Testis (tissue), 3 donors: ENCODE results near the gene MEPE. TPM values are rescaled to one million over a fixed set of nuclear protein-coding genes. Genes with fewer than 3 reads are reported as not detected.

Experiments used
- DNase-seq: peaks from one replicate; pipeline ENCODE4 v3.0.0-alpha.2; 2019
- H3K27ac ChIP-seq, 2 donors: fragments of 200-600 bp; sonication (generic); one replicate each; pipeline ENCODE4 v1.5.1; 2019
- H3K27me3 ChIP-seq: fragments of 200-600 bp; sonication (generic); one replicate; pipeline ENCODE4 v1.5.1; 2019
- H3K36me3 ChIP-seq: fragments of 200-600 bp; sonication (generic); one replicate; pipeline ENCODE4 v1.5.1; 2017; ENCODE audit warnings: low read depth; ENCODE audit errors: missing control alignments
- H3K4me1 ChIP-seq: fragments of 200-600 bp; sonication (generic); one replicate; pipeline ENCODE4 v1.5.1; 2019
- H3K4me3 ChIP-seq, 2 donors: fragments of 200-600 bp; sonication (generic); one replicate each; pipeline ENCODE4 v1.5.1; 2017 to 2019
- H3K9me3 ChIP-seq: fragments of 200-600 bp; sonication (generic); one replicate; pipeline ENCODE4 v1.5.1; 2017
- POLR2A ChIP-seq: fragments of 450-650 bp; IDR thresholded peaks from one replicate; pipeline ENCODE4 v1.6.1; 2017; ENCODE audit warnings: antibody characterized with exemption, mild to moderate bottlenecking, moderate library complexity
- WGBS, 2 donors: methylation state at CpG; one replicate each; pipeline ENCODE4 v1.1.5; 2018; 5-methylcytosine and 5-hydroxymethylcytosine counted together
- intact Hi-C: fragments of 100-400 bp; cut with DNase I; formaldehyde crosslinking; loops from one replicate; pipeline ENCODE4 v1.15.1; 2023; ENCODE audit warnings: low total_unique reads
- polyA plus RNA-seq: library from polyadenylated mRNA; stranded (reverse); fragments of 350-450 nt; fragmentation: Illumina TruSeq; extraction: RNeasy Lipid Tissue Mini Kit (QIAGEN cat#74804); gene quantifications from one replicate; pipeline ENCODE4 v1.2.3, GENCODE V29; 2014; ENCODE audit warnings: low read depth, low replicate concordance; ENCODE audit not compliant: insufficient read depth
- total RNA-seq, 2 donors: library from RNA; depleted of rRNA; stranded (reverse); fragments of >200 nt; gene quantifications; one replicate each; pipeline ENCODE4 v1.2.3, GENCODE V29; 2016
- TF ChIP-seq, protein P1 (sequence below), 3 experiments: fragments of 450-650 bp in 2 of 3; fragments of 200-600 bp in 1 of 3; sonication (generic) in 1 of 3; IDR thresholded peaks; one replicate each; pipeline ENCODE4 v1.5.1; 2016 to 2019; ENCODE audit warnings: antibody characterized with exemption in 3 of 3, mild to moderate bottlenecking in 2 of 3, moderate library complexity in 1 of 3

Gene MEPE
- total and polyA plus RNA-seq, 3 donors from 2014 or later, result not detected

DNA sequence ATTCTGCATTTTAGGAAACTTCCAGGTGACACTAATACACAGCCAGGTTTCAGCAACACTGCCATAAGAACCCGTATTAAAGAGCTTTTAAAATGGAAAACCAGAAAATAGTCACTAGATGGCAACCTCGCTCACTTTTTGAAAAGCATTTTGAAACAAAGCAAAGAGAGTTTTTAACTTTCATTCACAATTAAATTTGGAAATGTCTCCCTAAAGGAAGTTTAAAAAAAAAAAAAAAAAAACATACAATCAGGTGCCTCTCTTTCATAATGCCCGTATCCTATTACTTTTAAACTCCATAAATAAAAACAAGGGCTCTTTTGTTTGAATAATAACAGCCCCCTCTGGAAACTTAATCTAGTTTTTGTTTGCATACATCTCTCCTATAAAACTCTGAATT, 20.3 kb downstream of the MEPE start:
- H3K9me3 ChIP-seq, result no peaks in the 10 kb centered on the region
- WGBS, 2 donors, result 21 to 22% methylated on average over 3 of the region's 3 CpGs
- H3K27me3 ChIP-seq, result no peaks in the 10 kb centered on the region
- intact Hi-C loops, result loop anchor here (10.0 kb wide), 2 partner anchors 122 to 362 kb away; partner anchors contain the start of gene SPP1
- DNase-seq, result no peak
- H3K36me3 ChIP-seq, result no peaks in the 10 kb centered on the region
- no peak for TF ChIP-seq POLR2A
- TF ChIP-seq, protein P1, sequence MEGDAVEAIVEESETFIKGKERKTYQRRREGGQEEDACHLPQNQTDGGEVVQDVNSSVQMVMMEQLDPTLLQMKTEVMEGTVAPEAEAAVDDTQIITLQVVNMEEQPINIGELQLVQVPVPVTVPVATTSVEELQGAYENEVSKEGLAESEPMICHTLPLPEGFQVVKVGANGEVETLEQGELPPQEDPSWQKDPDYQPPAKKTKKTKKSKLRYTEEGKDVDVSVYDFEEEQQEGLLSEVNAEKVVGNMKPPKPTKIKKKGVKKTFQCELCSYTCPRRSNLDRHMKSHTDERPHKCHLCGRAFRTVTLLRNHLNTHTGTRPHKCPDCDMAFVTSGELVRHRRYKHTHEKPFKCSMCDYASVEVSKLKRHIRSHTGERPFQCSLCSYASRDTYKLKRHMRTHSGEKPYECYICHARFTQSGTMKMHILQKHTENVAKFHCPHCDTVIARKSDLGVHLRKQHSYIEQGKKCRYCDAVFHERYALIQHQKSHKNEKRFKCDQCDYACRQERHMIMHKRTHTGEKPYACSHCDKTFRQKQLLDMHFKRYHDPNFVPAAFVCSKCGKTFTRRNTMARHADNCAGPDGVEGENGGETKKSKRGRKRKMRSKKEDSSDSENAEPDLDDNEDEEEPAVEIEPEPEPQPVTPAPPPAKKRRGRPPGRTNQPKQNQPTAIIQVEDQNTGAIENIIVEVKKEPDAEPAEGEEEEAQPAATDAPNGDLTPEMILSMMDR (IDR thresholded peaks at IDR 0.05), result peak in 2 of 3 experiments; percentile 27 to 44
- H3K4me3 ChIP-seq, result no peak overlapping the region
- no peaks in the 10 kb centered on the region for H3K4me1 ChIP-seq
- no peak overlapping the region for H3K27ac ChIP-seq

DNA sequence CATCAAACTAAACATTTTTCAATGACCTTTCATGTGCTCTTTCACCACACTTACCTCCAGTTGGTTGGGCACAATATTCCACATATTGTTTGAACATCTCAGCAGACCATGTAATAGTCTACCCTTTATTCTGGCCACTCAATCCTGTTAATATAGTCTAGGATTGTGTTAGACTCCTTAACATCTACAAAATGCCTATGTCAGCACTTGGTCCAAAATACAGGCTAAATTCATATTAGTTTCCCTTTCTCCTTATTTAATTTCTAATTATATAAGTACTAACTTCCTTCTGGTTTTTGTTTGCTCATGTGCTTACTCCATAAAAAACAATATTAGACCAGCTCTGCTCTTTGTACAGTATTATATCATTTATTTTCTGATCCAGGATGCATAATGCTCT, 21.1 kb downstream of the MEPE start:
- no peak overlapping the region for H3K27ac ChIP-seq
- no peaks in the 10 kb centered on the region for H3K27me3 ChIP-seq
- no peak overlapping the region for H3K4me3 ChIP-seq
- no peaks in the 10 kb centered on the region for H3K9me3 ChIP-seq
- intact Hi-C loops, result loop anchor here (10.0 kb wide), 2 partner anchors 121 to 361 kb away; partner anchors contain the start of gene SPP1
- no peak for DNase-seq
- H3K36me3 ChIP-seq, result no peaks in the 10 kb centered on the region
- TF ChIP-seq POLR2A, result no peak
- TF ChIP-seq, protein P1 (IDR thresholded peaks at IDR 0.05), result no peak
- H3K4me1 ChIP-seq, result no peaks in the 10 kb centered on the region

DNA sequence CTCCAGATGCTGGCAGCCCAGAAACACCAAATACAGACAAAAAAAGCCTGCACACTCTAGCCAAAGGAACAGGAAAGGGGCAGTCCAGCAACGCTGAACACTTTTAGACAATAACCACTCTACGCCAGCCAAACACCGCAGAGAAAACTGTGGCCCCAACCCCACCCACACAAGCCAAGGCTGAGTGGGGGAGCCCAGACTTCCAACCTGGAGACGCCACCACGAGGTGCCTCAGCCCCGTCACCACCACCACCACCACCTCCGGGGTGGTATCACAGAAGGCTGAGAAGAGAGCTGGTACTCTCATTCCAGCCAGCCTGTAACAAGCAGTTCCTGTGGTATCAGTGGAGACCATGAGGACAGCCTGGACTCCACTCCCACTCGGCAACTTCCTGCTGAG, 22.8 kb downstream of the MEPE start:
- H3K27me3 ChIP-seq, result no peaks in the 10 kb centered on the region
- no peaks in the 10 kb centered on the region for H3K9me3 ChIP-seq
- no peak for DNase-seq
- 73 to 75% methylated on average over 6 to 8 of the region's 8 CpGs for WGBS, 2 donors
- H3K27ac ChIP-seq, result no peak overlapping the region
- H3K4me1 ChIP-seq, result no peaks in the 10 kb centered on the region
- no peak for TF ChIP-seq POLR2A
- TF ChIP-seq, protein P1 (IDR thresholded peaks at IDR 0.05), result no peak
- no peaks in the 10 kb centered on the region for H3K36me3 ChIP-seq
- H3K4me3 ChIP-seq, result no peak overlapping the region
- intact Hi-C loops, result loop anchor here (10.0 kb wide), 2 partner anchors 119 to 359 kb away; partner anchors contain the start of gene SPP1

DNA sequence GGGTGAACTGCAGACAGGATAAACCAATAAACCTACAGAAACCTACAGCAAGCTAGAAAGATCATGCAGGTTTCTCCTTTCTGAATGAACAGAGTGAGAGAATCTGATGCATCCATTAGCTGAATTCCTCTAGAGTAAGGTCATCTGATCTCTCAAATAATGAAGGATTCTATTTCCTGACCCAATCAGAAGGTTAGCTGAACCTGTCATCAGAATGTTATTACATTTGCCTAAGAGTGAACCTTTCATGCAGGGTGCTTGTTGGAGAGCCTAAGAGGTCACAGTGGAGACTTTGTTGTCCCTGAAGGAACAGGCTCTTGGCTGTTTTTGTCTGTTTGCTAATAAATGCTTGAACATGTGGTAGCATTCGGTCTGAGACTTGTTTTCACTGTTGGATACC, 24.0 kb downstream of the MEPE start:
- Histone ChIP-seq H3K4me1 (no peaks in the 10 kb centered on the region), H3K4me3 (no peak overlapping the region), H3K27me3 (no peaks in the 10 kb centered on the region), H3K27ac (no peak overlapping the region), H3K36me3 (no peaks in the 10 kb centered on the region), H3K9me3 (no peaks in the 10 kb centered on the region)
- TF ChIP-seq, protein P1 (IDR thresholded peaks at IDR 0.05), result no peak
- TF ChIP-seq POLR2A, result no peak
- WGBS, 2 donors, result 56 to 83% methylated on average over 1 of the region's 1 CpG
- DNase-seq, result no peak
- intact Hi-C loops, result loop anchor here (10.0 kb wide), 2 partner anchors 118 to 358 kb away; partner anchors contain the start of gene SPP1

DNA sequence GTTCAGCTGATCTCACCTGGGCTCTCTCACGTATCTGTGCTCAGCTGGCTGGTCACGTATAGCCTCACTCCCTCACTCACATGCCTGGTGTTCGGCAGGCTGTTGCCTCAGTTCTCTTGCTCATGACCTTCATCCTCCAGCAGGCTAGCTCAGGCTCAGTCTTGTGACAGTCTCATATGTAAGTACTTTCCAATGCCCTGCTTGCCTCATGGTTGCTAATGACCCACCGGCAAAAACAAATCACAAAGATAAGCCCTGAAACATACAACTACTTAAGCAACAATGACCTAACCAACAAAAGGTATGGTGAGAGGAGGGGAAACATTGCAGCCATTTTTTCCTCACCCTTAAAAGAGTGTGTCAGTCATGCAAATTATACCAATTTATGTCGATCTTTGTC, 25.0 kb downstream of the MEPE start:
- Histone ChIP-seq H3K36me3 (no peaks in the 10 kb centered on the region), H3K4me3 (no peak overlapping the region), H3K27me3 (no peaks in the 10 kb centered on the region), H3K4me1 (no peaks in the 10 kb centered on the region), H3K27ac (no peak overlapping the region), H3K9me3 (no peaks in the 10 kb centered on the region)
- DNase-seq, result no peak
- WGBS, 2 donors, result 53 to 61% methylated on average over 5 of the region's 5 CpGs
- no peak for TF ChIP-seq POLR2A
- TF ChIP-seq, protein P1 (IDR thresholded peaks at IDR 0.05), result no peak
- intact Hi-C loops, result loop anchor here (10.0 kb wide), 2 partner anchors 117 to 357 kb away; partner anchors contain the start of gene SPP1
